OCI-LY7 (cell line): ENCODE results near the gene MEF2D. TPM values are rescaled to one million over a fixed set of nuclear protein-coding genes. Genes with fewer than 3 reads are reported as not detected.

Experiments used
- BruUV-seq: library from RNA; stranded (reverse); fragments of 400-500 nt; replicated peaks from 2 replicates; lab custom pipeline; 2021; lab: Mats Ljungman, UMichigan
- CTCF ChIA-PET: fragments of 300-600 bp; sonication (Branson Sonifier 250); formaldehyde crosslinking; loops from one replicate; lab custom pipeline; 2022; ENCODE audit warnings: antibody characterized with exemption; ENCODE audit not compliant: unreplicated experiment; lab: Charles Lee
- POLR2A ChIA-PET: fragments of 300-600 bp; sonication (Branson Sonifier 250); formaldehyde crosslinking; loops from one replicate; lab custom pipeline; 2022; ENCODE audit warnings: antibody characterized with exemption; lab: Charles Lee
- DNase-seq: peaks from one replicate; pipeline ENCODE4 v3.0.0-alpha.2; 2015; ENCODE audit warnings: low spot score
- H2AFZ ChIP-seq: fragments of 200-600 bp; sonication (generic), shearing (Covaris generic); 2 replicates; pipeline ENCODE4 v1.6.1; 2014; ENCODE audit warnings: mild to moderate bottlenecking, antibody characterized with exemption, low read length, moderate library complexity
- H3K27ac ChIP-seq: fragments of 200-600 bp; sonication (generic); 2 replicates; pipeline ENCODE4 v1.5.1; 2014; ENCODE audit warnings: mixed run types, low read depth, mild to moderate bottlenecking, moderate library complexity, low read length, inconsistent platforms; ENCODE audit not compliant: poor library complexity, severe bottlenecking
- H3K36me3 ChIP-seq: fragments of 200-600 bp; sonication (generic); 2 replicates; pipeline ENCODE4 v1.6.1; 2014; ENCODE audit warnings: mild to moderate bottlenecking, antibody characterized with exemption, low read length, moderate library complexity, mixed read lengths; ENCODE audit not compliant: insufficient read depth
- H3K4me1 ChIP-seq: fragments of 200-600 bp; sonication (generic); 2 replicates; pipeline ENCODE4 v1.5.1; 2014; ENCODE audit warnings: mild to moderate bottlenecking, low read length; ENCODE audit not compliant: insufficient read depth, poor library complexity, severe bottlenecking
- H3K4me2 ChIP-seq: fragments of 200-600 bp; sonication (generic); 2 replicates; pipeline ENCODE4 v1.6.1; 2014; ENCODE audit warnings: mild to moderate bottlenecking, low read length
- H3K4me3 ChIP-seq: fragments of 200-600 bp; sonication (generic); 2 replicates; pipeline ENCODE4 v1.5.1; 2014; ENCODE audit warnings: mild to moderate bottlenecking, low read depth, low read length; ENCODE audit not compliant: poor library complexity, severe bottlenecking
- H3K79me2 ChIP-seq: fragments of 200-600 bp; sonication (generic); 2 replicates; pipeline ENCODE4 v1.6.1; 2016; ENCODE audit warnings: low read depth, mild to moderate bottlenecking, low read length, moderate library complexity, mixed read lengths; ENCODE audit not compliant: insufficient read depth
- H3K9me2 ChIP-seq: fragments of 200-600 bp; sonication (generic); 2 replicates; pipeline ENCODE4 v1.6.1; 2016; ENCODE audit warnings: mild to moderate bottlenecking, low read length, mixed read lengths; ENCODE audit not compliant: insufficient read depth
- H3K9me3 ChIP-seq: fragments of 200-600 bp; sonication (generic); 2 replicates; pipeline ENCODE4 v1.6.1; 2014; ENCODE audit warnings: mild to moderate bottlenecking, mixed run types, low read length, mixed read lengths
- H4K20me1 ChIP-seq: fragments of 200-600 bp; sonication (generic); 2 replicates; pipeline ENCODE4 v1.6.1; 2014; ENCODE audit warnings: mild to moderate bottlenecking, antibody characterized with exemption, low read length, moderate library complexity, mixed read lengths; ENCODE audit not compliant: insufficient read depth
- EZH2phosphoT487 ChIP-seq: fragments of 200-600 bp; sonication (generic); IDR thresholded peaks from 2 replicates; pipeline ENCODE4 v1.6.1; 2018; ENCODE audit warnings: low read depth, borderline replicate concordance, mild to moderate bottlenecking, mixed run types, antibody characterized with exemption, low read length, moderate library complexity, mixed read lengths
- intact Hi-C: fragments of 100-400 bp; cut with micrococcal nuclease; formaldehyde crosslinking; loops from one replicate; pipeline ENCODE4 v1.10.0; 2022; ENCODE audit not compliant: unreplicated experiment
- total RNA-seq, 2 experiments: library from RNA; depleted of rRNA in 1 of 2; stranded (reverse); fragments of >200 nt in 1 of 2; shearing (Covaris generic) in 1 of 2; gene quantifications; 2 replicates each; pipeline ENCODE4 v1.2.3, GENCODE V29; 2014 to 2022
- TF ChIP-seq, protein P1 (sequence below): fragments of 200-600 bp; sonication (generic); conservative IDR thresholded peaks from 2 replicates; pipeline ENCODE4 v1.5.1; 2014; ENCODE audit warnings: mild to moderate bottlenecking, antibody characterized with exemption, low read length, moderate library complexity, mixed read lengths

MEF2D gene
- total RNA-seq, 2 experiments from 2014 or later: 42.7 to 92.3 TPM

DNA sequence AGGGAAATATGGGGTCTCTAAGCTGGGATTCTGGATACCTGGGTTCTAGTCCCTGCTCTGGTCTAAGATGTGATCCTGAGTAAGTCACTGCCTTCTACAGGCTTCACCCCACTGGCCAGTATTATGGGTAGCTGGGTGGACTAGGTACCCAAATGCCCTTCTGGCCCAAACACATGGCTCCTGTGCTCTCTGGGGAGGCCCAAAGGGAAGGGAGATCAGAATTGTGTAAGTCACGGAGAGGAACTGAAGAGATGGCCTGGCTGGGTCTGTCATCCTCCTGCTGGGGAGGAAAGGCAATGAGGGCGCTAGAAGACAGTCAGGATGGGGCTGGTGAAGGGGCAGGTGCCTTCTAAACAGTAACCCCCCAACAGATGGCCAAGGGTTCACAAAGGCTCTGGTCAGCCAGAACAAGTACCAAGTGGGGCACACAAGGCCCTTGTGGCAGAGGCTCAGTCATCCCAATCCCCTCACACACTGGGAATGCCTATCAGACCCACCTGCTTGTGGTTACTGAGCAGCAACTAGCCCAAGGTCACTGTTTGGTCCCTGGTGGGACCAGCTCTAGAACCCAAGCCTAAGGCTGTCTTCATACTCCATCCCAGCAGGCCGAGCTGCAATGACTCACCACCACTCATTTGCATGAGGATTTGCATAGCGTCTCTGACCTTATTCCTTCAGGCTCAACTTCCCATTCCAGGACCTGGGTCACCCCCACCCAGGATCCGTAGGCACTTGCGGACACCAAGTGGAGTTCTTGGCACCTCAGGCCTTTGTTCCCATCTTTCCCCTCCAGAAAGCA lies 9.2 kb downstream of the MEF2D start:
- Histone ChIP-seq H3K9me2 (no peaks in the 10 kb centered on the region), H3K79me2 (peaks cover 97% of the 10 kb centered on the region), H3K4me3 (peak overlapping the region; percentile 98), H4K20me1 (peaks cover 5% of the 10 kb centered on the region; the same call in 1 of the 2 replicates), H2AFZ (no peak overlapping the region), H3K36me3 (peaks cover 63% of the 10 kb centered on the region), H3K9me3 (no peaks in the 10 kb centered on the region), H3K27ac (peak overlapping the region; percentile 98), H3K4me1 (peaks cover 98% of the 10 kb centered on the region), H3K4me2 (peak overlapping the region; percentile 91)
- intact Hi-C loops: loop anchor here (5.0 to 10.0 kb wide), 3 partner anchors 154 to 1627 kb away; partner anchors contain the start of genes CCT3, SEMA4A and TSACC
- ChIA-PET CTCF (interaction anchor here (0.9 to 4.0 kb wide), 3 partner anchors 11 to 94 kb away, joined by 3 to 27 read pairs (median 10); partner anchors contain the start of gene MEF2D), POLR2A (interaction anchor here (0.5 to 7.1 kb wide), 10 partner anchors 7 to 113 kb away, joined by 3 to 179 read pairs (median 6); partner anchors contain the start of gene MEF2D)
- BruUV-seq: no TSS peak
- peak; percentile 73 for DNase-seq
- no peak for TF ChIP-seq EZH2phosphoT487
- TF ChIP-seq, protein P1, sequence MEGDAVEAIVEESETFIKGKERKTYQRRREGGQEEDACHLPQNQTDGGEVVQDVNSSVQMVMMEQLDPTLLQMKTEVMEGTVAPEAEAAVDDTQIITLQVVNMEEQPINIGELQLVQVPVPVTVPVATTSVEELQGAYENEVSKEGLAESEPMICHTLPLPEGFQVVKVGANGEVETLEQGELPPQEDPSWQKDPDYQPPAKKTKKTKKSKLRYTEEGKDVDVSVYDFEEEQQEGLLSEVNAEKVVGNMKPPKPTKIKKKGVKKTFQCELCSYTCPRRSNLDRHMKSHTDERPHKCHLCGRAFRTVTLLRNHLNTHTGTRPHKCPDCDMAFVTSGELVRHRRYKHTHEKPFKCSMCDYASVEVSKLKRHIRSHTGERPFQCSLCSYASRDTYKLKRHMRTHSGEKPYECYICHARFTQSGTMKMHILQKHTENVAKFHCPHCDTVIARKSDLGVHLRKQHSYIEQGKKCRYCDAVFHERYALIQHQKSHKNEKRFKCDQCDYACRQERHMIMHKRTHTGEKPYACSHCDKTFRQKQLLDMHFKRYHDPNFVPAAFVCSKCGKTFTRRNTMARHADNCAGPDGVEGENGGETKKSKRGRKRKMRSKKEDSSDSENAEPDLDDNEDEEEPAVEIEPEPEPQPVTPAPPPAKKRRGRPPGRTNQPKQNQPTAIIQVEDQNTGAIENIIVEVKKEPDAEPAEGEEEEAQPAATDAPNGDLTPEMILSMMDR: no peak; the same call in 1 of the 2 replicates

DNA sequence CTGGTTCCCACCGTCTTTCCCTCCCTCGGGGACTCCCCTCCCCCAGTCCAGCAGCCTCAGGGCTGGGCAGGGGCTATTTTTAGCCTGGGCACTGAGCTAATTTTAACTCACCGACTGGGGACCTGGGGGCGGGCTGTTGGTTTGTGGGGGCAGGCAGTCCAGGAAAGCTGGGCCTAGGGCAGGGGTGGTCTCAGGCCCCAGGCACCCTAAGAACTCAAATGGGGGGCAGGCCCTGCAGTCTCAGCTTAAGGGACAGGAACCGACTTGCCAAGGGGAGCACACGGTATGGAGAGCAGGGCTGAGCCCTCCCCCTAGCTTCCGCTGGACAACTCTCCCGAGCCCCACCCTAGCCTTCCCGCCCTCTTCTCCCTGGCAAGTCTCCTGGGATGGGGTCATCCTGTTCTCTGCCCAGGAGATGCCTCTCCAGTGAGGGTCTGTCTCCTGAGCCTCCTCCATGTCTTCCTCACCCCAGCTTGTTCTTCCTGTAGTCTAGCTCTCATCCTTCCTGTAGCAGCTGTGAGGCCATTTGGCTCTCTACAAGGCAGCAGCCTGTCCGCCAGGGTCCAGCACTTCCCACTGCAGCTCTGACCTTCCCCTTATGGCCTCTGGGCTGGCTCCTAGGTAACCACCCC lies 10.1 kb downstream of the MEF2D start:
- Histone ChIP-seq H3K9me3 (no peaks in the 10 kb centered on the region), H3K4me3 (peak overlapping the region; percentile 98), H2AFZ (no peak overlapping the region), H3K79me2 (peaks cover 97% of the 10 kb centered on the region), H3K4me1 (peaks cover 95% of the 10 kb centered on the region), H3K9me2 (no peaks in the 10 kb centered on the region), H3K36me3 (peaks cover 64% of the 10 kb centered on the region), H4K20me1 (peaks cover 5% of the 10 kb centered on the region; the same call in 1 of the 2 replicates), H3K27ac (peak overlapping the region; percentile 98), H3K4me2 (peak overlapping the region; percentile 91)
- ChIA-PET CTCF (interaction anchor here (1.1 to 4.0 kb wide), 4 partner anchors 10 to 33 kb away, joined by 3 to 27 read pairs (median 8); partner anchors contain the start of gene MEF2D), POLR2A (interaction anchor here (0.5 to 7.1 kb wide), 10 partner anchors 10 to 634 kb away, joined by 3 to 179 read pairs (median 5); partner anchors contain the start of genes GON4L and MEF2D)
- DNase-seq: peak; percentile 43
- intact Hi-C loops: loop anchor here (5.0 to 10.0 kb wide), 3 partner anchors 153 to 1626 kb away; partner anchors contain the start of genes CCT3, SEMA4A and TSACC
- TF ChIP-seq EZH2phosphoT487: no peak
- TF ChIP-seq, protein P1: no peak
- BruUV-seq: no TSS peak
